Mononuclear cell (primary cell): ENCODE results near the gene MRPS35. TPM values are rescaled to one million over a fixed set of nuclear protein-coding genes. Genes with fewer than 3 reads are reported as not detected.

Experiments used
- H3K27me3 ChIP-seq: 2 replicates; pipeline ENCODE4 v1.6.0; 2011; ENCODE audit warnings: low read length, control low read depth; ENCODE audit not compliant: insufficient read depth
- H3K4me1 ChIP-seq: 2 replicates; pipeline ENCODE4 v1.5.1; 2011; ENCODE audit warnings: mild to moderate bottlenecking, low read length, control low read depth; ENCODE audit not compliant: insufficient read depth
- H3K4me3 ChIP-seq: 2 replicates; pipeline ENCODE4 v1.5.1; 2011; ENCODE audit warnings: mild to moderate bottlenecking, low read length, moderate library complexity
- H3K9me3 ChIP-seq: 2 replicates; pipeline ENCODE4 v1.5.1; 2011; ENCODE audit warnings: low read depth, mild to moderate bottlenecking, control low read depth, low read length
- total RNA-seq: library from RNA; depleted of rRNA; stranded (reverse); fragments of >200 nt; gene quantifications from one replicate; pipeline ENCODE4 v1.2.3, GENCODE V29; 2012

The MRPS35 gene
- total RNA-seq, 1 donor: 57.7 TPM

- Histone ChIP-seq H3K27me3 (no peaks in the 10 kb centered on the region), H3K4me1 (peaks cover 20% of the 10 kb centered on the region), H3K4me3 (no peak overlapping the region), H3K9me3 (no peaks in the 10 kb centered on the region)
Observed at GRCh38 chr12:27778206-27778605, 67.6 kb downstream of the MRPS35 start.

GRCh38 chr12:27779416-27779919 lies 68.8 kb downstream of the MRPS35 start:
- H3K27me3 ChIP-seq: no peaks in the 10 kb centered on the region
- peak overlapping the region; percentile 57 for H3K4me3 ChIP-seq
- no peaks in the 10 kb centered on the region for H3K9me3 ChIP-seq
- H3K4me1 ChIP-seq: peaks cover 20% of the 10 kb centered on the region

GRCh38 chr12:27779920-27780611 lies 69.4 kb downstream of the MRPS35 start, which contains the start of the genes KLHL42 and MANSC4:
Gene KLHL42 (plus strand): TSS chr12:27780233. CDS start chr12:27780331, 98 bp downstream.
Gene MANSC4 (minus strand): TSS chr12:27780236. CDS start chr12:27771276, 8,960 bp downstream.
- Histone ChIP-seq H3K4me3 (peak within 1 kb of the TSS; percentile 57), H3K4me1 (peaks cover 22% of the 10 kb centered on the region)

GRCh38 chr12:27780612-27781408 lies 70.2 kb downstream of the MRPS35 start:
- H3K4me3 ChIP-seq: peak overlapping the region; percentile 57
- no peaks in the 10 kb centered on the region for H3K9me3 ChIP-seq
- no peaks in the 10 kb centered on the region for H3K27me3 ChIP-seq
- peaks cover 28% of the 10 kb centered on the region for H3K4me1 ChIP-seq

More at GRCh38 chr12:27779920-27780611, 69.4 kb downstream of the MRPS35 start, which contains the start of the genes KLHL42 and MANSC4:
- Histone ChIP-seq H3K27me3 (no peaks in the 10 kb centered on the region), H3K9me3 (no peaks in the 10 kb centered on the region)

GRCh38 chr12:27781680-27782079 lies 71.0 kb downstream of the MRPS35 start:
- Histone ChIP-seq H3K4me1 (peaks cover 35% of the 10 kb centered on the region), H3K27me3 (no peaks in the 10 kb centered on the region), H3K4me3 (no peak overlapping the region), H3K9me3 (no peaks in the 10 kb centered on the region)

- H3K4me3 ChIP-seq: no peak overlapping the region
Observed at GRCh38 chr12:27782481-27782880, 71.8 kb downstream of the MRPS35 start.

GRCh38 chr12:27785882-27786570 lies 75.4 kb downstream of the MRPS35 start:
- H3K4me3 ChIP-seq: no peak overlapping the region
- H3K9me3 ChIP-seq: no peaks in the 10 kb centered on the region
- no peaks in the 10 kb centered on the region for H3K27me3 ChIP-seq
- H3K4me1 ChIP-seq: peaks cover 25% of the 10 kb centered on the region

More at GRCh38 chr12:27782481-27782880, 71.8 kb downstream of the MRPS35 start:
- Histone ChIP-seq H3K9me3 (no peaks in the 10 kb centered on the region), H3K4me1 (peaks cover 35% of the 10 kb centered on the region), H3K27me3 (no peaks in the 10 kb centered on the region)

- Histone ChIP-seq H3K27me3 (no peaks in the 10 kb centered on the region), H3K4me1 (peaks cover 15% of the 10 kb centered on the region), H3K4me3 (no peak overlapping the region), H3K9me3 (no peaks in the 10 kb centered on the region)
Observed at GRCh38 chr12:27787559-27787958, 76.9 kb downstream of the MRPS35 start.

- Histone ChIP-seq H3K4me1 (peaks cover 11% of the 10 kb centered on the region), H3K4me3 (no peak overlapping the region), H3K27me3 (no peaks in the 10 kb centered on the region), H3K9me3 (no peaks in the 10 kb centered on the region)
Observed at GRCh38 chr12:27790179-27790578, 79.5 kb downstream of the MRPS35 start.

GRCh38 chr12:27794818-27795584 lies 84.4 kb downstream of the MRPS35 start:
- Histone ChIP-seq H3K27me3 (no peaks in the 10 kb centered on the region), H3K9me3 (no peaks in the 10 kb centered on the region), H3K4me1 (no peaks in the 10 kb centered on the region), H3K4me3 (no peak overlapping the region)

- no peak overlapping the region for H3K4me3 ChIP-seq
- H3K9me3 ChIP-seq: no peaks in the 10 kb centered on the region
- H3K4me1 ChIP-seq: no peaks in the 10 kb centered on the region
- no peaks in the 10 kb centered on the region for H3K27me3 ChIP-seq
Observed at GRCh38 chr12:27796128-27796527, 85.5 kb downstream of the MRPS35 start.

- H3K9me3 ChIP-seq: no peaks in the 10 kb centered on the region
- H3K4me3 ChIP-seq: no peak overlapping the region
- H3K27me3 ChIP-seq: no peaks in the 10 kb centered on the region
- no peaks in the 10 kb centered on the region for H3K4me1 ChIP-seq
Observed at GRCh38 chr12:27797301-27798025, 86.8 kb downstream of the MRPS35 start.

- Histone ChIP-seq H3K4me1 (no peaks in the 10 kb centered on the region), H3K9me3 (no peaks in the 10 kb centered on the region), H3K27me3 (no peaks in the 10 kb centered on the region), H3K4me3 (no peak overlapping the region)
Observed at GRCh38 chr12:27800819-27801218, 90.2 kb downstream of the MRPS35 start.

GRCh38 chr12:27801630-27802029 lies 91.0 kb downstream of the MRPS35 start:
- Histone ChIP-seq H3K9me3 (no peaks in the 10 kb centered on the region), H3K4me1 (no peaks in the 10 kb centered on the region), H3K4me3 (no peak overlapping the region), H3K27me3 (no peaks in the 10 kb centered on the region)
